KOPT-K1 (cell line): ENCODE measurements around the gene BABAM1.
A peak's percentile ranks its signal among the peaks of the same experiment; 100 is the strongest.

Experiments used
- H3K27ac ChIP-seq: fragments of 200-600 bp; sonication (generic); 2 replicates; pipeline ENCODE4 v1.5.1; 2016; ENCODE audit warnings: antibody characterized with exemption, mild to moderate bottlenecking, low read depth, low read length; ENCODE audit not compliant: poor library complexity, severe bottlenecking
- H3K36me3 ChIP-seq: fragments of 200-600 bp; sonication (generic); 2 replicates; pipeline ENCODE4 v1.5.1; 2017; ENCODE audit warnings: antibody characterized with exemption, mild to moderate bottlenecking, low read length, moderate library complexity; ENCODE audit not compliant: insufficient read depth
- H3K9me3 ChIP-seq: fragments of 200-600 bp; sonication (generic); 2 replicates; pipeline ENCODE4 v1.5.1; 2017; ENCODE audit warnings: antibody characterized with exemption, low read length, mild to moderate bottlenecking; ENCODE audit not compliant: insufficient read depth, poor library complexity, severe bottlenecking

Gene BABAM1

DNA sequence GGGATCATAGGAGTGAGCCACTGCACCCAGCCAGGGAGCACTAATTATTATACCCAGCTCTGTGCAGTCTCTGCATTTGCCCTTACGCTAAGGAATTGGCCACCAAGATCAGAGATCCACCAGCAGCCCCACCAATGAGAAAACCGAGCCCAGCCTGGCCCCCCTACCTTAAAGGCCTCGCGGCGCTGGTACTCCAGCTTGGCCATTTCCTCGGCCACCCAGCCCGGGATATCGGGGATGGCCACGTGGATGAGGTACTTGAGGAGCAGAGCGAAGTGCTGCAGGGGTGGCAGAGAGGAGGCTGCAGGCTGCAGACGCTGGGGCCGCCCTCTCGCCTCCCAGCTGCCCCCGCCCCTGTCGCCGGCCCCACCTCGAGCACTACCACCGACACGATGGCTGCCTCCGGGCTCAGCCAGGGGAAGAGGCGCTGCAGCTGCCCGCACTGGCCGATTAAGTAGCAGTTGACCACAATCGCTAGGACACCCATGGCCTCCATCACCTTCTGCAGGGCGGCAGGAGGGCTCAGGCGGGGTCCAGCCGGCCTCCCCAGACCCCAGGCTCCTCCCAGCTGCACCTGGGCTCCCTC, 59.9 kb downstream of the BABAM1 start:
- H3K27ac ChIP-seq, result no peak overlapping the region
- peaks cover 8% of the 10 kb centered on the region for H3K36me3 ChIP-seq

GRCh38 chr19:17327654-17328516, 60.6 kb downstream of the BABAM1 start:
- H3K9me3 ChIP-seq, result no peaks in the 10 kb centered on the region
- H3K36me3 ChIP-seq, result peaks cover under 1% of the 10 kb centered on the region; the same call in 1 of the 2 replicates
- H3K27ac ChIP-seq, result peak overlapping the region; percentile 60

More for the DNA sequence above, 59.9 kb downstream of the BABAM1 start:
- no peaks in the 10 kb centered on the region for H3K9me3 ChIP-seq
